ENCODE results near the gene MAGOH. TPM values are rescaled to one million over a fixed set of nuclear protein-coding genes. Genes with fewer than 3 reads are reported as not detected.

MAGOH gene
- total and polyA plus RNA-seq, 4 donors, result 16.4 to 32.5 (median 26.5) TPM

Other genes with a start within 250 kb of the MAGOH start
- gene PODN, start 176.3 kb downstream of the MAGOH start, total RNA-seq, result 10 to 100 TPM in 1 of 2 donors, 1 to 10 TPM in 1; 1.9 to 10.8 TPM
- 1 to 10 TPM; 3.0 to 9.6 TPM for gene PODN, start 176.3 kb downstream of the MAGOH start, polyA plus RNA-seq
- under 1 TPM; 0.28 to 0.59 TPM for gene SLC1A7, start 95.9 kb downstream of the MAGOH start, total RNA-seq
- gene SLC1A7, start 95.9 kb downstream of the MAGOH start, polyA plus RNA-seq, result under 1 TPM; 0.21 to 0.67 TPM
- 10 to 100 TPM; 27.4 to 82.7 TPM for gene CPT2, start 41.7 kb downstream of the MAGOH start, total RNA-seq
- 100 to 1,000 TPM in 1 of 2 donors, 10 to 100 TPM in 1; 66.8 to 109 TPM for gene CPT2, start 41.7 kb downstream of the MAGOH start, polyA plus RNA-seq
- 10 to 100 TPM; 19.8 to 29.8 TPM for gene CZIB, start 17.9 kb downstream of the MAGOH start, total RNA-seq
- 10 to 100 TPM; 20.9 to 32.3 TPM for gene CZIB, start 17.9 kb downstream of the MAGOH start, polyA plus RNA-seq
- gene LRP8, start 89.6 kb upstream of the MAGOH start, total RNA-seq, result under 1 TPM; 0.33 to 0.75 TPM
- gene LRP8, start 89.6 kb upstream of the MAGOH start, polyA plus RNA-seq, result under 1 TPM; 0.15 to 0.24 TPM
- not detected for gene DMRTB1, start 220.9 kb upstream of the MAGOH start, total RNA-seq
- gene DMRTB1, start 220.9 kb upstream of the MAGOH start, polyA plus RNA-seq, result not detected